Activated gamma-delta T cell treated with anti-CD3 and anti-CD28 coated beads, Interleukin-2, amount 50 U/mL, for 16 hours (primary cell): Measurements from ENCODE around the gene SH3BP5L.
"Not testable (repeated sequence)": the region's sequence is repeated elsewhere in the genome, so short reads cannot be mapped to it uniquely, and the experiment has no call there.

Source experiments
- DNase-seq: peaks from one replicate; pipeline ENCODE4 v3.0.0-alpha.2; 2020; ENCODE audit warnings: low read depth

SH3BP5L gene

GRCh38 chr1:248810000-248810726 lies 15.6 kb downstream of the SH3BP5L start:
- DNase-seq: no peak

- DNase-seq: no peak
These were observed 16.8 kb downstream of the SH3BP5L start for GRCh38 chr1:248808876-248809275.

GRCh38 chr1:248807067-248807737 lies 18.5 kb downstream of the SH3BP5L start:
- no peak for DNase-seq

GRCh38 chr1:248805876-248806275 lies 19.8 kb downstream of the SH3BP5L start:
- no peak for DNase-seq

GRCh38 chr1:248804771-248805681 lies 20.7 kb downstream of the SH3BP5L start:
- no peak for DNase-seq

GRCh38 chr1:248803501-248803900 lies 22.2 kb downstream of the SH3BP5L start:
- DNase-seq: not testable (repeated sequence)

- no peak for DNase-seq
These were observed 23.3 kb downstream of the SH3BP5L start for GRCh38 chr1:248802454-248802853.

GRCh38 chr1:248800459-248800858 lies 25.3 kb downstream of the SH3BP5L start:
- DNase-seq: no peak

- no peak for DNase-seq
These were observed 26.9 kb downstream of the SH3BP5L start for GRCh38 chr1:248798791-248799190.

GRCh38 chr1:248794663-248795062 lies 31.1 kb downstream of the SH3BP5L start:
- DNase-seq: not testable (repeated sequence)

GRCh38 chr1:248793592-248793991 lies 32.1 kb downstream of the SH3BP5L start:
- no peak for DNase-seq

GRCh38 chr1:248792342-248792741 lies 33.4 kb downstream of the SH3BP5L start:
- DNase-seq: no peak

- DNase-seq: no peak
These were observed 34.7 kb downstream of the SH3BP5L start for GRCh38 chr1:248791010-248791409.

GRCh38 chr1:248790456-248790855 lies 35.3 kb downstream of the SH3BP5L start:
- DNase-seq: no peak

GRCh38 chr1:248789337-248789736 lies 36.4 kb downstream of the SH3BP5L start:
- DNase-seq: not testable (repeated sequence)

- no peak for DNase-seq
These were observed 37.4 kb downstream of the SH3BP5L start for GRCh38 chr1:248788327-248788726.

GRCh38 chr1:248787430-248787829 lies 38.3 kb downstream of the SH3BP5L start:
- DNase-seq: no peak

GRCh38 chr1:248786156-248786555 lies 39.6 kb downstream of the SH3BP5L start:
- DNase-seq: no peak

GRCh38 chr1:248783367-248783766 lies 42.3 kb downstream of the SH3BP5L start:
- no peak for DNase-seq

- DNase-seq: no peak
These were observed 43.1 kb downstream of the SH3BP5L start for GRCh38 chr1:248782416-248783141.

- DNase-seq: no peak
These were observed 46.4 kb downstream of the SH3BP5L start for GRCh38 chr1:248779350-248779749.

- DNase-seq: no peak
These were observed 46.8 kb downstream of the SH3BP5L start for GRCh38 chr1:248778906-248779305.
